HepG2 (cell line): ENCODE data around the gene ZPR1. TPM values are rescaled to one million over a fixed set of nuclear protein-coding genes. Genes with fewer than 3 reads are reported as not detected.
A peak's percentile ranks its signal among the peaks of the same experiment; 100 is the strongest.

ENCODE experiments used
- ATF3 ChIP-seq: sonication (generic); formaldehyde crosslinking; IDR thresholded peaks from 2 replicates; pipeline ENCODE4 v1.4.0; 2020; ENCODE audit warnings: missing genetic modification reagents
- BCL6 ChIP-seq: IDR thresholded peaks from 2 replicates; pipeline ENCODE4 v1.6.1; 2016; ENCODE audit warnings: missing genetic modification reagents, missing compliant biosample characterization
- CBX1 ChIP-seq: IDR thresholded peaks from one replicate; pipeline ENCODE4 v1.6.1; 2016; ENCODE audit warnings: antibody characterized with exemption, low read depth
- DNMT3B ChIP-seq: conservative IDR thresholded peaks from 2 replicates; pipeline ENCODE4 v1.6.1; 2016; ENCODE audit warnings: missing biosample characterization, control low read depth
- GATA4 ChIP-seq: sonication (generic); IDR thresholded peaks from 2 replicates; pipeline ENCODE4 v1.6.1; 2016; ENCODE audit warnings: antibody characterized with exemption, low read depth, borderline replicate concordance
- HOXA3 ChIP-seq: sonication (generic); formaldehyde crosslinking; IDR thresholded peaks from 2 replicates; pipeline ENCODE4 v1.5.0; 2020; ENCODE audit warnings: missing genetic modification reagents
- JUNB ChIP-seq: sonication (generic); formaldehyde crosslinking; IDR thresholded peaks from 2 replicates; pipeline ENCODE4 v1.8.0; 2022; ENCODE audit warnings: missing genetic modification reagents, mild to moderate bottlenecking, borderline replicate concordance
- KLF12 ChIP-seq: sonication (generic); formaldehyde crosslinking; IDR thresholded peaks from 2 replicates; pipeline ENCODE4 v1.4.0; 2020; ENCODE audit warnings: missing genetic modification reagents, borderline replicate concordance
- MTA1 ChIP-seq: sonication (generic); formaldehyde crosslinking; IDR thresholded peaks from 2 replicates; pipeline ENCODE4 v1.4.0; 2020; ENCODE audit warnings: missing genetic modification reagents, mild to moderate bottlenecking, borderline replicate concordance
- NONO ChIP-seq, 2 experiments: fragments of 450-650 bp in 1 of 2; sonication (generic) in 1 of 2; formaldehyde crosslinking in 1 of 2; IDR thresholded peaks in 1 of 2; conservative IDR thresholded peaks in 1 of 2; 2 replicates each; pipeline versions ENCODE4 v1.6.1 to v1.8.0; 2017 to 2022; ENCODE audit warnings: mild to moderate bottlenecking in 1 of 2, missing genetic modification reagents in 1 of 2, moderate library complexity in 1 of 2
- RFX3 ChIP-seq: IDR thresholded peaks from 2 replicates; pipeline ENCODE4 v1.6.1; 2016; ENCODE audit warnings: missing biosample characterization, missing genetic modification reagents
- STAG1 ChIP-seq: sonication (generic); formaldehyde crosslinking; IDR thresholded peaks from 2 replicates; pipeline ENCODE4 v1.4.0; 2020; ENCODE audit warnings: missing genetic modification reagents
- THRA ChIP-seq: sonication (generic); formaldehyde crosslinking; IDR thresholded peaks from 2 replicates; pipeline ENCODE4 v1.4.0; 2020; ENCODE audit warnings: missing genetic modification reagents, borderline replicate concordance
- ZNF143 ChIP-seq: sonication (generic); formaldehyde crosslinking; IDR thresholded peaks from 2 replicates; pipeline ENCODE4 v1.4.0; 2020; ENCODE audit warnings: missing genetic modification reagents
- ZNF317 ChIP-seq: sonication (generic); formaldehyde crosslinking; IDR thresholded peaks from 2 replicates; pipeline ENCODE4 v1.5.0; 2020; ENCODE audit warnings: mild to moderate bottlenecking, missing genetic modification reagents
- ZNF343 ChIP-seq: sonication (generic); formaldehyde crosslinking; IDR thresholded peaks from 2 replicates; pipeline ENCODE4 v1.4.0; 2020; ENCODE audit warnings: mild to moderate bottlenecking, missing genetic modification reagents
- ZNF441 ChIP-seq: sonication (generic); formaldehyde crosslinking; IDR thresholded peaks from 2 replicates; pipeline ENCODE4 v1.7.0; 2021; ENCODE audit warnings: missing genetic modification reagents, borderline replicate concordance
- ZNF484 ChIP-seq: sonication (generic); formaldehyde crosslinking; IDR thresholded peaks from 2 replicates; pipeline ENCODE4 v1.5.1; 2020; ENCODE audit warnings: mild to moderate bottlenecking, low read depth, missing genetic modification reagents, borderline replicate concordance
- ZNF567 ChIP-seq: sonication (generic); formaldehyde crosslinking; IDR thresholded peaks from 2 replicates; pipeline ENCODE4 v1.8.1; 2023; ENCODE audit warnings: mild to moderate bottlenecking, missing genetic modification reagents, borderline replicate concordance
- ZNF691 ChIP-seq: sonication (generic); formaldehyde crosslinking; IDR thresholded peaks from 2 replicates; pipeline ENCODE4 v1.4.0; 2020; ENCODE audit warnings: missing genetic modification reagents, low read depth, mild to moderate bottlenecking, borderline replicate concordance
- ZNF713 ChIP-seq: sonication (generic); formaldehyde crosslinking; IDR thresholded peaks from 2 replicates; pipeline ENCODE4 v1.4.0; 2020; ENCODE audit warnings: mild to moderate bottlenecking, missing genetic modification reagents
- polyA plus RNA-seq, 8 experiments: library from polyadenylated mRNA; depleted of rRNA in 3 of 8; stranded (reverse) in 7 of 8; unstranded in 1 of 8; fragments of >200 nt; fragmentation: Illumina TruSeq in 4 of 8; extraction: Trizol in 4 of 8; gene quantifications; 2 replicates each; pipeline versions ENCODE4 v1.2.1 to v1.2.3, GENCODE V29; 2011 to 2016; ENCODE audit warnings: low read depth in 4 of 8, missing spikeins in 1 of 8, mixed read lengths in 1 of 8; ENCODE audit not compliant: insufficient read depth in 1 of 8
- total RNA-seq, 5 experiments: library from RNA; depleted of rRNA; stranded (reverse); fragments of >200 nt; fragmentation: Illumina TruSeq; extraction: Trizol; gene quantifications; 2 replicates each; pipeline ENCODE4 v1.2.3, GENCODE V29; 2016; ENCODE audit warnings: low read depth in 1 of 5
- TF ChIP-seq, protein P1 (sequence below): sonication (generic); formaldehyde crosslinking; conservative IDR thresholded peaks from 2 replicates; pipeline ENCODE4 v1.4.0; 2020; ENCODE audit warnings: mild to moderate bottlenecking, missing genetic modification reagents, moderate library complexity
- TF ChIP-seq, protein P2 (sequence below): sonication (generic); formaldehyde crosslinking; IDR thresholded peaks from 2 replicates; pipeline ENCODE4 v1.8.1; 2022; ENCODE audit warnings: mild to moderate bottlenecking, missing genetic modification reagents

The ZPR1 gene
- total and polyA plus RNA-seq, 2 of the 13 experiments (the other 11 are each of a cell fraction or from before 2014, with no cell fraction given), result 40.0 to 79.3 TPM

- TF ChIP-seq JUNB (CRISPR knock-in tag), result no peak
- TF ChIP-seq ZNF484 (CRISPR knock-in tag), result no peak
- TF ChIP-seq ZNF143 (CRISPR knock-in tag), result 0 out of 2 replicates have a peak, but pooled peaks have one; percentile 27
- TF ChIP-seq DNMT3B (CRISPR knock-in tag), result no peak
- TF ChIP-seq ZNF713 (CRISPR knock-in tag), result no peak
- TF ChIP-seq, protein P1, sequence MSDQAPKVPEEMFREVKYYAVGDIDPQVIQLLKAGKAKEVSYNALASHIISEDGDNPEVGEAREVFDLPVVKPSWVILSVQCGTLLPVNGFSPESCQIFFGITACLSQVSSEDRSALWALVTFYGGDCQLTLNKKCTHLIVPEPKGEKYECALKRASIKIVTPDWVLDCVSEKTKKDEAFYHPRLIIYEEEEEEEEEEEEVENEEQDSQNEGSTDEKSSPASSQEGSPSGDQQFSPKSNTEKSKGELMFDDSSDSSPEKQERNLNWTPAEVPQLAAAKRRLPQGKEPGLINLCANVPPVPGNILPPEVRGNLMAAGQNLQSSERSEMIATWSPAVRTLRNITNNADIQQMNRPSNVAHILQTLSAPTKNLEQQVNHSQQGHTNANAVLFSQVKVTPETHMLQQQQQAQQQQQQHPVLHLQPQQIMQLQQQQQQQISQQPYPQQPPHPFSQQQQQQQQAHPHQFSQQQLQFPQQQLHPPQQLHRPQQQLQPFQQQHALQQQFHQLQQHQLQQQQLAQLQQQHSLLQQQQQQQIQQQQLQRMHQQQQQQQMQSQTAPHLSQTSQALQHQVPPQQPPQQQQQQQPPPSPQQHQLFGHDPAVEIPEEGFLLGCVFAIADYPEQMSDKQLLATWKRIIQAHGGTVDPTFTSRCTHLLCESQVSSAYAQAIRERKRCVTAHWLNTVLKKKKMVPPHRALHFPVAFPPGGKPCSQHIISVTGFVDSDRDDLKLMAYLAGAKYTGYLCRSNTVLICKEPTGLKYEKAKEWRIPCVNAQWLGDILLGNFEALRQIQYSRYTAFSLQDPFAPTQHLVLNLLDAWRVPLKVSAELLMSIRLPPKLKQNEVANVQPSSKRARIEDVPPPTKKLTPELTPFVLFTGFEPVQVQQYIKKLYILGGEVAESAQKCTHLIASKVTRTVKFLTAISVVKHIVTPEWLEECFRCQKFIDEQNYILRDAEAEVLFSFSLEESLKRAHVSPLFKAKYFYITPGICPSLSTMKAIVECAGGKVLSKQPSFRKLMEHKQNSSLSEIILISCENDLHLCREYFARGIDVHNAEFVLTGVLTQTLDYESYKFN (CRISPR knock-in tag), result peak; percentile 89
- no peak; the same call in 1 of the 2 replicates for TF ChIP-seq ZNF343 (CRISPR knock-in tag)
- no peak for TF ChIP-seq RFX3 (CRISPR knock-in tag)
- no peak for TF ChIP-seq STAG1 (CRISPR knock-in tag)
- TF ChIP-seq ZNF317 (CRISPR knock-in tag), result peak; percentile 81
- peak; percentile 78; the same call in 1 of the 2 replicates for TF ChIP-seq GATA4
- no peak for TF ChIP-seq ZNF567 (CRISPR knock-in tag)
- no peak; the same call in 1 of the 2 replicates for TF ChIP-seq ZNF691 (CRISPR knock-in tag)
- peak; percentile 60; the same call in 1 of the 2 replicates for TF ChIP-seq HOXA3 (CRISPR knock-in tag)
- TF ChIP-seq, protein P2, sequence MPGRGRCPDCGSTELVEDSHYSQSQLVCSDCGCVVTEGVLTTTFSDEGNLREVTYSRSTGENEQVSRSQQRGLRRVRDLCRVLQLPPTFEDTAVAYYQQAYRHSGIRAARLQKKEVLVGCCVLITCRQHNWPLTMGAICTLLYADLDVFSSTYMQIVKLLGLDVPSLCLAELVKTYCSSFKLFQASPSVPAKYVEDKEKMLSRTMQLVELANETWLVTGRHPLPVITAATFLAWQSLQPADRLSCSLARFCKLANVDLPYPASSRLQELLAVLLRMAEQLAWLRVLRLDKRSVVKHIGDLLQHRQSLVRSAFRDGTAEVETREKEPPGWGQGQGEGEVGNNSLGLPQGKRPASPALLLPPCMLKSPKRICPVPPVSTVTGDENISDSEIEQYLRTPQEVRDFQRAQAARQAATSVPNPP, result no peak
- no peak; the same call in 1 of the 2 replicates for TF ChIP-seq KLF12
- TF ChIP-seq ATF3 (CRISPR knock-in tag), result no peak
- TF ChIP-seq NONO (IDR thresholded peaks at IDR 0.05), result no peak
- peak; percentile 54; the same call in 1 of the 2 replicates for TF ChIP-seq NONO (CRISPR knock-in tag; conservative IDR thresholded peaks at IDR 0.05)
- peak; percentile 64; the same call in 1 of the 2 replicates for TF ChIP-seq THRA (CRISPR knock-in tag)
- peak; percentile 50; the same call in 1 of the 2 replicates for TF ChIP-seq MTA1 (CRISPR knock-in tag)
- TF ChIP-seq BCL6 (CRISPR knock-in tag), result peak; percentile 65
- TF ChIP-seq CBX1, result no peak
- TF ChIP-seq ZNF441 (CRISPR knock-in tag), result no peak
Observed at GRCh38 chr11:116829525-116830183, 41.8 kb upstream of the ZPR1 start, which contains the start of gene APOC3 (continued).
